ENCODE data around the gene SLC38A4. TPM values are rescaled to one million over a fixed set of nuclear protein-coding genes. Genes with fewer than 3 reads are reported as not detected.

The SLC38A4 gene
- total and polyA plus RNA-seq, 10 donors: 0.07 to 0.91 (median 0.37) TPM; not detected in 2

- no peak for TF ChIP-seq POLR2A (IDR thresholded peaks at IDR 0.05)
- H3K36me3 ChIP-seq: no peaks in the 10 kb centered on the region
- intact Hi-C loops (cut with DNase I; ENCODE audit: low total_unique reads): no loop called here
These were observed 108.6 kb downstream of the SLC38A4 start for GRCh38 chr12:46717159-46717558.

More at GRCh38 chr12:46717159-46717558, 108.6 kb downstream of the SLC38A4 start:
- Histone ChIP-seq H3K9me3 (peaks cover 0 to 9% (median 0%) of the 10 kb centered on the region in 8 donors), H3K27me3 (replicated peaks in 1 of 7) (no peaks in the 10 kb centered on the region), H3K4me1 (no peaks in the 10 kb centered on the region), H3K27ac (no peak overlapping the region), H3K4me3 (no peak overlapping the region)
- DNase-seq: no peak
